ENCODE data around the gene TIMM9.

- TF ChIP-seq EZH2 (IDR thresholded peaks at IDR 0.05; ENCODE audit: insufficient read depth, poor library complexity, severe bottlenecking), result no peak
- TF ChIP-seq EZH2phosphoT487 (IDR thresholded peaks at IDR 0.05; ENCODE audit: insufficient read depth, low read depth), result no peak
Observed at GRCh38 chr14:58395812-58396788, 31.2 kb downstream of the TIMM9 start, which contains the start of gene TOMM20L.
